OCI-LY3 (cell line): ENCODE measurements around the gene SMARCE1.

Source experiments
- CTCF ChIP-seq: fragments of 200-600, 300-600 bp; sonication (generic); IDR thresholded peaks from 2 replicates; pipeline ENCODE4 v1.5.1; 2014; ENCODE audit warnings: antibody characterized with exemption, low read length, low read depth
- EZH2phosphoT487 ChIP-seq: fragments of 200-600 bp; shearing (Covaris generic); IDR thresholded peaks from 2 replicates; pipeline ENCODE4 v1.6.1; 2018; ENCODE audit warnings: antibody characterized with exemption, mixed run types, low read depth

GRCh38 chr17:40598619-40599467 is 48.8 kb downstream of the SMARCE1 start:
- no peak for TF ChIP-seq CTCF
- peak; percentile 72 for TF ChIP-seq EZH2phosphoT487
